ENCODE measurements around the gene KLHL29. TPM values are rescaled to one million over a fixed set of nuclear protein-coding genes. Genes with fewer than 3 reads are reported as not detected.

KLHL29 gene
- total RNA-seq, 1 donor from 2014 or later = 5.0 TPM

GRCh38 chr2:23489471-23490322 is 104.7 kb downstream of the KLHL29 start:
- Mint-ChIP-seq H3K27ac (ENCODE audit: unreplicated experiment) (no peak overlapping the region), H3K4me3 (ENCODE audit: unreplicated experiment) (no peak overlapping the region), H3K36me3 (ENCODE audit: unreplicated experiment) (no peaks in the 10 kb centered on the region), H3K27me3 (ENCODE audit: unreplicated experiment) (no peaks in the 10 kb centered on the region), H3K4me1 (ENCODE audit: unreplicated experiment) (peaks cover 13% of the 10 kb centered on the region), H3K9me3 (ENCODE audit: unreplicated experiment) (no peaks in the 10 kb centered on the region)
- DNase-seq (ENCODE audit: extremely low spot score, unreplicated experiment) = no peak
- no peak for TF ChIP-seq CTCF (IDR thresholded peaks at IDR 0.05)

GRCh38 chr2:23491591-23492336 is 106.8 kb downstream of the KLHL29 start:
- DNase-seq (ENCODE audit: extremely low spot score, unreplicated experiment) = no peak
- no peak for TF ChIP-seq CTCF (IDR thresholded peaks at IDR 0.05)
- Mint-ChIP-seq H3K4me1 (ENCODE audit: unreplicated experiment) (peaks cover 18% of the 10 kb centered on the region), H3K36me3 (ENCODE audit: unreplicated experiment) (no peaks in the 10 kb centered on the region), H3K27ac (ENCODE audit: unreplicated experiment) (no peak overlapping the region), H3K4me3 (ENCODE audit: unreplicated experiment) (no peak overlapping the region), H3K27me3 (ENCODE audit: unreplicated experiment) (no peaks in the 10 kb centered on the region), H3K9me3 (ENCODE audit: unreplicated experiment) (no peaks in the 10 kb centered on the region)

DNA sequence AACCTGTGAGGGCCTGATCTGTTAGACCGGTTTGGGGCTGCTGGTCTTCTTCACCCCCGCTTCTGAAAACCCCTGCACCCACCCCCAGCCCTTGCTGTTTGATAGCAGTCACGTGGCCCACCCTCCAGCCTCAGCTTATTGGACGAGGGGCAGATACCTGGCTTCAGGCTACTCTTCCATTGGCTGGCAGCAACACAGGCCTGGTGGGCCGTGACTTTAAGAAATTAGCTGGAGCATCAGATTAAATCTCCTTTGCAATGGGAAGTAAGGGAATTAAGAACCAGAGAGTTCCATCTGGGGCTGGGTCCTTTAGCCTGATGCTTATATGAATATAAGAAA is 107.3 kb downstream of the KLHL29 start:
- no peak for DNase-seq (ENCODE audit: extremely low spot score, unreplicated experiment)
- no peaks in the 10 kb centered on the region for H3K9me3 Mint-ChIP-seq (ENCODE audit: unreplicated experiment)
- H3K4me1 Mint-ChIP-seq (ENCODE audit: unreplicated experiment) = peaks cover 22% of the 10 kb centered on the region
- no peak overlapping the region for H3K4me3 Mint-ChIP-seq (ENCODE audit: unreplicated experiment)
- no peak for TF ChIP-seq CTCF (IDR thresholded peaks at IDR 0.05)
- H3K27ac Mint-ChIP-seq (ENCODE audit: unreplicated experiment) = no peak overlapping the region
- H3K36me3 Mint-ChIP-seq (ENCODE audit: unreplicated experiment) = no peaks in the 10 kb centered on the region
- no peaks in the 10 kb centered on the region for H3K27me3 Mint-ChIP-seq (ENCODE audit: unreplicated experiment)

DNA sequence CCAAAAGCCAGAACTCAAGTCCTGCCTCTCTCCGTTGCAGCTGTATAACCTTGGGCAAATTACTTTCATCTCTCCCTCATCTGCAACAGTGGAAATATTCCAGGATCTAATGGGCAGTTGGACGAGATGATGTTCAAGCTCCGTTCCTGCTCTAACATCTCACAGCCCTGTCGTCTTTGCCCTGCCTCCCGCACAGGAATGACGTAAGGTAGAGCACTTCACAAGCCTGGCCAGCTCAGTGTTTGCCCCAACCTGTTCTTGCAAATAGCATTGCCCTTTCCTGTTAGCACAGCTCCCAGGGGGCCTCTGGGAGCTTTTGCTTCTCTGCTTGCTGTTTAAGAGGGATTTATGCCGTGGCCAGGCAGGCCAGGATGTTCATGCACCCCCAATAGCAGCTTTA is 107.9 kb downstream of the KLHL29 start:
- H3K27ac Mint-ChIP-seq (ENCODE audit: unreplicated experiment) = no peak overlapping the region
- no peaks in the 10 kb centered on the region for H3K9me3 Mint-ChIP-seq (ENCODE audit: unreplicated experiment)
- TF ChIP-seq CTCF (IDR thresholded peaks at IDR 0.05) = no peak
- H3K4me3 Mint-ChIP-seq (ENCODE audit: unreplicated experiment) = no peak overlapping the region
- H3K4me1 Mint-ChIP-seq (ENCODE audit: unreplicated experiment) = peaks cover 22% of the 10 kb centered on the region
- H3K36me3 Mint-ChIP-seq (ENCODE audit: unreplicated experiment) = no peaks in the 10 kb centered on the region
- no peaks in the 10 kb centered on the region for H3K27me3 Mint-ChIP-seq (ENCODE audit: unreplicated experiment)
- DNase-seq (ENCODE audit: extremely low spot score, unreplicated experiment) = no peak

DNA sequence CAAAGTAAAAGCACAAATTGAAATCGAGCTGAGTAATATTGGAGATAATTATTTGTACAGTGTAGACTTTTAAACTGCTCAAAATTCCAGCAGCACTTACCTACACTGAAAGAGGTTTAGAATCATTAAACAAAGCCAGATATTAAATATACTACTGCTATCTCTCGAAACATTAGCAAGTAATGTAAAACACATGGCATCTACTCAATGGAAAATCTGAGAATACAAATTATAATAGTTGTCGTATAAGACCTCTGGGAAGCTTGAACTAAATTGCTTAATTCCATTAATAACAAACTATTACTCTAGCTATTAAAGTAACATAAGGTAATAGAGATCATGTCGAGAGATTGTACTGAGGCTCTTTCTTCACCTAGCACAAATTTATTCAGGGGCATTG is 108.9 kb downstream of the KLHL29 start:
- DNase-seq (ENCODE audit: extremely low spot score, unreplicated experiment) = no peak
- no peak overlapping the region for H3K27ac Mint-ChIP-seq (ENCODE audit: unreplicated experiment)
- no peaks in the 10 kb centered on the region for H3K9me3 Mint-ChIP-seq (ENCODE audit: unreplicated experiment)
- H3K36me3 Mint-ChIP-seq (ENCODE audit: unreplicated experiment) = no peaks in the 10 kb centered on the region
- TF ChIP-seq CTCF (IDR thresholded peaks at IDR 0.05) = no peak
- H3K27me3 Mint-ChIP-seq (ENCODE audit: unreplicated experiment) = no peaks in the 10 kb centered on the region
- H3K4me3 Mint-ChIP-seq (ENCODE audit: unreplicated experiment) = no peak overlapping the region
- peaks cover 27% of the 10 kb centered on the region for H3K4me1 Mint-ChIP-seq (ENCODE audit: unreplicated experiment)
